GM18873 (cell line): Measurements from ENCODE around the gene SMAD2.

ENCODE experiments used
- ATAC-seq: cut with Tn5 transposase; IDR thresholded peaks from one replicate; pipeline ENCODE4 v1.9.1; 2021; ENCODE audit warnings: mild to moderate bottlenecking, moderate library complexity, moderate number of reproducible peaks; ENCODE audit not compliant: unreplicated experiment, low FRiP score

The SMAD2 gene

DNA sequence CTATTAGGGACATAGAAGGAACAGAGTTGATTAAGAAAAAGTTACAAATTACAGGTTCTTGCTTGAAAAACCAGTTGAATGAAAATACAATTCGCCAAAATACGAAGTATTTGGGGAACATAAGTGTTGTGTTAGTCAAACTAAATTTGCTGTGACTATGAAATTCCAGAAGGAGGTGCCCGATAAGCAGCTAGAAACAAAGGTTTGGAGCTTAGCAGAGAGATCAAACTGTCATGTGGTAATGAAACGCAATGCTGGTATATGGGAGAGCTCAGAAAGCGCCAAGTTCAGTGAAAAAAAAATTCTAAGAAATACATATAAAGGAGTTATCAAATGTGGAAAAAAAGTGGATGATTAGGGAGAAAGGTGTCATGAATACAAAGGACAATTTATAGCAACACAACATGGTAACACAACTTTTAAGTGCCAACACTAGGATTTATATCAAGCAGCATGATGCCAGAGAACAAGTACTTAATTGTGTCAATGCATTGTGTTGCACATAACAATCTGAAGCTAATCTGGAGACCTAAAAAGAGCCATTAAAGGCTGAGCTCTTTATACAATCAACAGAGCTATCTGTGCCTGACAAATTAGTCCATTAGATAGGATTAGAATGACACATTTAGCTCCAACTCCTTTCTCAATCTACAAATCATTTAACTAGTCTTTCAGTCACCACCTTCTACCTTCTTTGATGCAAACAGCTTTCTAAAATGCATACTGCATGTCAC is 31.2 kb downstream of the SMAD2 start:
- no peak for ATAC-seq

DNA sequence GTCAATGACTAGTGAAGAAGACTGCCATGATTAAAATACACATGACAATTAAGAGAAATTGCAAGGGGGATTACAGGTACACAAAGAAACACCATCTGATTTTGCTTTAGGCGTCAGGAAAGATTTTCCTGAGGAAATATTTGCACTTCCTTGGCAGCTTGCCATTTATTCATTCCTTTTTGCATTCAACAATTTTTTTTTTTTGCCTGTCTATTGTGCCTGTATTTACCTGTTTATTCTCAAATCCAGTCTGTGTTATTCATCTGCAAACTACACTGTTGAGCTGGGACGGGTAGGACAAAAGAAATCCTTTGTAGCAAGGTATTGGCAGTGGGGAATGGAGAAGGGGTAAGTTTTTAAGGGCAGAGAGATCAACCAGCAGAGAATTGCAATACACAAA is 31.8 kb downstream of the SMAD2 start:
- no peak for ATAC-seq

DNA sequence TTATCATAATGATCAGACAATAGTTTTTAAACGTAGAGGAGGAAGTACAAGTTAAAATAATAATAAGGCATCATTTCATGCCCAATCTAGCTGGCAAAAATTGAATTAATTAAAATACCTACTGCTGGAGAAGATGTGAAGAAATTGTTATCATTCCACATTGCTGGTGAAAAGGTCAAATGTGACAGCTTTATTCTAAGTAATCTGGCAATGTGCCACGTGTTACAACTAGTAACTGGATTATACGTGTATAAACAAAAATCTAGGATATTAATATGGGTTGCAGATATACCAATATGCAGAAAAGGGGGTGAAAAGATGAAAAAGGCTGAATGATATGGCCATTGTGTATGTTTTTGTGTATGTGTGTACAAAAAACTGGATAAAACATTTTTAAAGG is 32.4 kb downstream of the SMAD2 start:
- no peak for ATAC-seq

DNA sequence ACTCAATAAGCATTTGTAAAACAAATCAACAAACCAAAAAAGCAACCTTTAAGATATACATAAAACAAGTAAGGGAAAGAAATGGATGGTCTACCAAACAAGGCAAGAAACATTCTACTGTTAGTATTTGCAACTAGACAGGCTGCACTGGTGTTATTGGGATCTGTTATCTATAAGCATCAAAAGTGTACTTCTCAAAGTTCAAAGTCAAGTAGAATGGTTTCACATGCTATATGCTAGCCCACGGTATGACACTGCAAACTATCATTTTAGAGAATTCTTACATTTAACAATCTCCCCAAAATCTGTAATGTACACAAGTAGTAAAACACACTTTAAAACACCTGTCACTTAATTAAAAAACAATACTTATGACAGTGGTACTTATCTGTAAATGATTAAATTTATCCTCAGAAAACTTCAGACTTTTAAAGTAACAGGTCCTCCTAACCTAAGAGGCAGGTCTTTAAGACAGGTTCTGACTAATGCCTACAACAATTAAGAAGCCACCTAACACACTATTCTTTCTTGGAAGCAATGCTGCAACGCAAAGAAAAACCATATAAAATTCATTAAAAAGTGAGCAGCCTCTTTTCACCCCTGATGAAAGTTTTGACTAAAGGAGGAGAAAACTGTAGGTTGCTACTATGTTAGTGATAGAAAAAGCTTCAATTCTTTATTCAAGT is 34.8 kb downstream of the SMAD2 start:
- no peak for ATAC-seq

DNA sequence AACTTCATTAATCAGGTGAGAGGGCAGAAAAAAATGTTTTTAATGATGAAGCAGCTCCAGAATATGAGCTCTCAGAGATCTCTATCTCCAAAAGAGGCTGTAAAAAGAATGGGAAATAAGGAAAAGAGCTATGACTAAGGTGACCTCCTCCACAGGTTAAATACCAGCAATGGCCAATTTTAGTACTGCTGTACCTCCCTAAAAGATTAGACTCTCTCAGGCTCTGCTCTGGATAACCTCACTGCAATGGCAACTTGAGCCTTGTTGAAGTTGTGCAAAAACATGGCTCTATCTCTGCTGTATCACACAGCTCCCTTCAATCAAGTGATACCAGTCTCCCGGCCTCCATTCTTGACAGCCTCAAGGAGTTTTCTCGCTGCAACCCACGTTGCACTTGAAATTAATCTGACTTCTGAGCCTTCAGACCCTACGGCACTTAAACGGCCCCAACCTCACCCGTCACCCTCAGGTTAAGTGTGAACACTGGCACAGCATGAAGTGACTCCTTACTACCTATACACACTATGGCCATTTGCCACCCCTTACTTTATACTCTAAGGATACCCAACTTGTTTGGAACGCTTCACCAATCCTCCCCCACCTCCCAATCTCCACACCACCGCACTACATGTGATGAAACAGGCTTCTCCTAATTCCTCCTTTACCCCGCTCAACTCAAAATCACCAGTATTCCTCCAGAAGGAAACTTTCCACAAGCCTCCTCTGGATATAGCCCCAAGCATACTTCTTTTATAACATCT is 36.3 kb downstream of the SMAD2 start:
- no peak for ATAC-seq

DNA sequence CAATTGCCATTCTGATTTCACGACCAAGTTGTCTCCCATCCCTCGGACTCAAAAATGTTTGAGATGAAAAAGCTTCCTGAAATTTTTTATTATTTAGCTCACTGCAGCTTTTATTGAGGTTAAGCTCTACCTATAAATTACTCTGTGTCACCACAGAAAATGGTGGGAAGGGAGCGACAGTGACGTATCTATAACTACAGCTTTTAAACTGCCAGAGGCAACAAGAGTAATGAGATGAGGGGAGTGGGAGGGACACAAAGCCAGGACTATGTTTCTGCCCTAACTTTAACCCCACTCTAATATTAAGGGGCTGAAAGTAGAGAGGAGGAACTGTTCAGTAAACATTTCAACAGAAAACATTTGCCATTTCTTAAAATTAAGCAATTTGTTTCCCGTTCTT is 37.4 kb downstream of the SMAD2 start:
- no peak for ATAC-seq

DNA sequence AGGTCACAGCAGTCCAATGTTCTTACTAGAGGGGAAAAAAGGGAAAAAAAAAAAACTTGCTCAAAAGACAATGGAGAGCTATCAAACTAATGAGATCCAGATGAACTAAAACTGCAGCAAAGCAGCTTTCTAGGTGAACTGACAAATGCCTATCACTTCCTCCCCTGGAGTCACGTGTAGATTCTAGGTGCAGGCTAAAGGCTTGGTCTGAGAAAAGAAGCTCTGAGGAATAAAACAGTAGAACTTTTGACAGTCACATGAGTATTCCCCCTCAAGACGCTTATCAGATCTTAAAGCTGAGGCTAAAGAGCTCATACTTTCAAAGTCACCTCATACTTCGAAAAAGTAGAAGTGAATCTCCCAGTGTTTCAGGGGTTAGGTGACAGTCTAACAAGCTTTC is 42.3 kb downstream of the SMAD2 start:
- no peak for ATAC-seq

DNA sequence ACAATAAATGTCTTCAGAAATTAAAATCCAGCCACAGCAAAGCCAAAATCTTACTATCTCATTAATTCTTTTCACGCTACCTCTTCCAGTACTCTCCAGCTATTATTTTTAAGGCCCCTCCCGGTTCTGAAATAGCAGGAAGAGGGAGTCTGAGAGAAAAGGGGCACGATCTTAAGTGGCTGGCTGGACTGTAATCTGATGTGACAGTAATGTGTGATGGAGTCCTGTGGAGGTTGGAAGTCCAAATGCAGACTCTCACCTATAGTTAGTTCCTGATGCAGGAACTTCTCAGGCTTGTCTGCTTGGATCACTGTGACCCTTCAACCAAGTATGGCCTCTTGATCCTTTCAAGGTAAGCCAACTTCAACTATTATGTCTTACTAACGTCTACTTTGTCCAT is 43.2 kb downstream of the SMAD2 start:
- ATAC-seq: no peak

DNA sequence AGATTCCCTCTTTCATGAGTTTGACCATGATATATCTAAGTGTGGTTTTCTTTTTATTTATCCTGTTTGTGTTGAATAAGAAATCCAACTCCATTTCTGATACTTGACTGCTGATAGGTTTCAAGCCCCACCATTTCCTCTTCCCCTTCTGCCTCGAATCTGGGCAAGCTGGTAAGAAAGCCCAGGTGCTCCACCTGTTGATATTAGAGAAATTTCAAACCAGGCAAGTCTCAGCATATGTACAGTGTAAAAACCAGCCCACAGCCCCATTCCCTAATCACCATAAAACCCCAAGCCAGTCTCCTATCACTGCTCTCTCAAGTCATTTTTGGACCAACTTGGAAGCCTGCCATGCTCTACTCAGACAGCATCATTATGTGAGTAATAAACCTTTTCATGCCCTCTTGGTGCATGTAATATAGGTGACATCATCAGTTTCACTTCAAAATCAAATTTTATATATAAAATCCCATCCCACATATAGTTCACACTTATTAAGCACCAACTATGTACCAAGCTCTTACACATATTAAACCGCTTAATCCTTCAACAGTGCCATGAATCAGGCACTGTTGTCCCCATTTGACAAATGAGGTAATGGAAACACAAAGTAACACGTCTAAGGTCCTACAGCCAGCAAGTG is 46.6 kb downstream of the SMAD2 start:
- no peak for ATAC-seq

DNA sequence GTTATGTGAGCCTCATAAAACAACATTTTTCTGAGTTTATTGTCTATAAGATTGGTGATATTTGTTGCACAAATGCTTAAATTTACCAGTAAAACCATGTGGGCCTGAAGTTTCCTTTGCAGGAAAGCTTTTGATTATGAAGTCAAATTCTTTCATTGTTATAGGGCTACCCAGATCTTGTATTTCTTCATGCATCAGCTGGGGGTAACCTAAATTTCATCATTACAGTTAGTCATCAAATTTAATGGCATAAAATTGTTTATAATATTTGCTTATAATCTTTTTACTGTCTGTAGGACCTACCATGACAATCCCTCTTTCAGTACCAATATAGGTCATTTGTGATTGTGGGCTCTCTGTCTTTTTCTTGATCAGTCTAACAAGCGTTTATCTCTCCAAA is 47.8 kb downstream of the SMAD2 start:
- ATAC-seq: no peak

DNA sequence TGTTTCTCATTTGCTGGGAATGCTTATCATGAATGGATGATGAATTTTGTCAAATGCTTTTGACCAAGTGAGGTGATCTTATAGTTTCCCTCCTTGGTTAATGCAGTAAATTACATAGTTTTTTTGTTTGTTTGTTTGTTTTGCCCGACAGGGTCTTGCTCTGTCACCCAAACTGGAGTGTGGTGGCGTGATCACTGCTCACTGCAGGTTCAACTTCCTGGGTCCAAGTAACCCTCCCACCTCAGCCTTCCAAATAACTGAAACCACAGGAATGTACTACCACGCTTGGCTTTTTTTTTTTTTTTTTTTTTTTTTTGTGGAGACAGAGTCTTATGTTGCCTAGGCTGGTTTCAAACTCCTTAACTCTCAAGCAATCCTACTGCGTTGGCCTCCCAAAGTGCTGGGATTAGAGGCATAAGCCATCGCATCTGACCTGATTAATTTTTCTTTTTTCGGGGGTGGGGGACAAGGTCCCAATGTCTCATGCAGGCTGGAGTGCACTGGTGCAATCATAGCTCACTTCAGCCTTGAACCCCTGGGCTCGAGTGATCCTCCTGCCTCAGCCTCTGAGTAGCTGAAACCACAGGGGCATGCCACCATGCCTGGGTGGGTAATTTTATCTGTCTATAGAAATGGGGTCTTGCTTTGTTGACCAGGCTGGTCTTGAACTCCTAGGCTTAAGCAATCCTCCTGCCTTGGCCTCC is 48.6 kb downstream of the SMAD2 start:
- ATAC-seq: no peak

DNA sequence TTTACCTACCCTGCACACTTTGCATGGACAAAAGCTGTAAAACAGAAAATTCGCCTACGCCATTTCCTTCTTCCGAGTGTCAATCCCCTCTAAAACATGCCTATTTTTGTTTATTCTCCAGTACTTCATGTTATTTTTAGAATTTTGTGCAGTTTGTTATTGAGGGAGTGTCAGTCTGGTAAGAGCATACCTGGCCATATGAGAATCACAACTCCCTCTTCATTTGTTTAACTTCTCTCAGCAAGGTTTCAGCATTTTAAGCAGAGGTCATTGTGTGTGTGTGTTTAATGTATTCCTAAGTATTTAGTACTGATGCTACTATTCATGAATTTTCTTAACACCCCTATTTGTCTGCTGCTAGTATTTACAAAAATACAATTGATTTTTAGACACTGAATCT is 49.4 kb downstream of the SMAD2 start:
- ATAC-seq: no peak

DNA sequence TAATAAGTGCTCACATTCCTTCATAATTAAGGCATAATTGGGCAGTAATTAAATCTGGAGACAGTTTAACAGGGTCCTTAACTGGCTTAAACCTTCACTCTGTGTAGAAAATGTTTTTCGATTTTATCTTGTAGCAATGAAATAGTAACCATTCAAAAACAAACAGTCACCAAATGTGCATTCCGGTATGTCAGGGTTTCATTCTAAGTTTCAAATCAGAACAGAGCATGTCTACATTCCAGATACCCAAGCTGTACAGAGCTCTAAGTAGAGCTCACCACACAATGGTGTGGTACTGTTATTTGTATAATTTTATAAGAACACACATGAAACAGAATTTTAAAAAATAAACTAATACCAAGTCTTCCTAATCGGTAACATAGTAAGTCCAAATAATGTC is 52.6 kb downstream of the SMAD2 start:
- no peak for ATAC-seq

DNA sequence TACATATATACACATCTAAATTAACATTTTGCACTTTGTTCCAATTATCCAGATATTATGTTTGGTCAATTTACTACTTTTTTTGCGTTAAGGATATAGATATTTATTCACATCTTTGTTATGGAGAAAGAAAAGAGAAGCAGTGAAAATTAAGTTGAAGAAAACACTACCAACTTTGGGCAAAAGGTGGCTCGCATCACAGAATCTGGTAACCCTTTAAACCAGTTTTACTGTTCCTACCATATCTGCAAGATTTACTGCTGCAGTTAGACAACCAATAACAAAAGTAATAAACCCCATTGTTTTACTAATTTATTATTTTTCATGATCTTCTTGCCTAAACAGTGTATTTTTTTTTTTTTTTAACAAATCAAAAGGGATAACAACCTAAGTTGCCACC is 53.6 kb downstream of the SMAD2 start:
- ATAC-seq: no peak

DNA sequence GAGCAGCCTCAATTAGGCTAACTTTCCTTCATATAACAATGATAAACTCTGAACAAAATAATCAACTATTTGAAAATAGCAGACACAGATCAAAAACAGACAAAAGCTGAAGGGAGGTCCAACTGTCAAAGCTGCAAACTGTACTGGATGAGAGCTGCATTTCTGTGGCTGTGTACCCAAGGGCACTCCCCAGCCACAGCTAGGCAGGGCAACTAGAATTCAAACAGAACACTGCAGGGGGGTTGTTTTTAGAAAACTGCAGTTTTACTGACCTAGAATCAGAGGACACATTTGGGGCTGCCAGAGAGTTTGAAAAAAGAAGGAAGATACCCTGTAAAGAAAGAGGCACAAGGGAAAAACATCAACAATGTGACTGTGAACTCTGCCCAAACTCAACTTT is 56.8 kb downstream of the SMAD2 start:
- no peak for ATAC-seq

DNA sequence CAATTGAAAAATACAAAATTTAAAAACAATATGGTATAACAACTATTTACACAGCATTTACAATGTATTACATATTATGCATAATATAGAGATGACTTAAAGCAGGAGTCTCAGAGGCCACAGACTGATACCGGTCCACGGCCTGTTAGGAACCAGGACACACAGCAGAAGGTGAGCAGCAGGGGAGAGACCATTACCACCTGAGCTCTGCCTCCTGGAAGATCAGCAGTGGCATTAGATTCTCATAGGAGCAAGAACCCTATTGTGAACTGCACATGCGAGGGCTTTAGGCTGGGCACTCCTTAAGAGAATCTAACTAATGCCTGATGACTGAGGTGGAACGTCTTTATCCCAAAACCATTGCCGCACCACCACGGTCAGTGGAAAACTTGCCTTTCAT is 58.0 kb downstream of the SMAD2 start:
- ATAC-seq: no peak

DNA sequence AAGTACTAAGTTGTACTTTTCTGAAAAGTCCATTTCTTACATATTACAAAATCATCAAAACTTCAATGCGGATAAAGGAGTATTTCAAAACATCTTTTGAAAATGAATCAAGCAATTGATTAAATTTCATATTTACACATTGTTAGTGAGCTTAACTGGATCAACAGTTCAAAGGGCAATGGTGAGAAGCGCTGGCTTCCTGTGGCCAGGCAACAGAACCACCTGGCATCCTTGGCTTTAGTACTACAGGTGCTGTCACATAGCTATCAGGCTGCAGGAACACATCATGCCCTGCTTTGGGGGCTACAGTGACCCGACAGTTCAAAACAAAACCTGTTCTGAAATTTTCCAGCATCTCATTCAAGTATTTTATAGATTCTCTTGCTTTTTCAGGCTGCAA is 59.2 kb downstream of the SMAD2 start:
- ATAC-seq: no peak

DNA sequence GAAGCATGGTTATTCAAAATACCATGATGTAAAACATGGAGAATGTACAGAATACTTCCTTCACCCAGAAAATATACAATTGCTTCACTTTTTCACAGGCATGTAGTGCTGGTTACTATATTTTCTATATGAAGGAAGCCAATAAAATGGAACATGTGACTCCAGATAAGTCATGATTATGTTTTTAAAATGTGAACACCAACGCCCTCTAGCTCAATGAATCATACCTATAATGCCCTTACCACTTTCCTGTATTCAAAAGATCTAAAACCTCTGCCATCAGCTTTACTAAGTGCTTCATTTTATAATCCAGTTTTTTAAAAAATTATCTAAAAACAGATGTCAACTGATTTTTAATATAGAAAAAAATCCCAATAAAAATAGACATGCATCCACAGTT is 59.9 kb downstream of the SMAD2 start:
- ATAC-seq: no peak

DNA sequence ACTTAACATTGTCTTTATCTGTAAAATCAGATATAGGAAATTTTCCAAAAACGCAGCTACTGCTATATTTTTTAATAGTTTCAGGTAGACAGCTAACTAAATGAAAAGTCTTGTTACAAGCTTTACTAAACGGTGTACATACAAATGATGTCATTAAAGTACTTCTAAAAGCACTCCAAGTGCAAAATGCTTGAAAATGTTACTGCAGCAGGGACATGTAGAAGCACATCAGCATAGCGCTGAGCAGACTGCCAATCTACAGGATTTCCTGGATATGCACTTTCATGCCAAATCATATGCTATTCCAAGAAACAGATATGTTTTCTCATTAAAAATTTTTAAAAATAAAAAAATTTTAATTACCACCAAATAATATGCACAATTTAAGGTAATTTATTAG is 61.7 kb downstream of the SMAD2 start:
- ATAC-seq: no peak

DNA sequence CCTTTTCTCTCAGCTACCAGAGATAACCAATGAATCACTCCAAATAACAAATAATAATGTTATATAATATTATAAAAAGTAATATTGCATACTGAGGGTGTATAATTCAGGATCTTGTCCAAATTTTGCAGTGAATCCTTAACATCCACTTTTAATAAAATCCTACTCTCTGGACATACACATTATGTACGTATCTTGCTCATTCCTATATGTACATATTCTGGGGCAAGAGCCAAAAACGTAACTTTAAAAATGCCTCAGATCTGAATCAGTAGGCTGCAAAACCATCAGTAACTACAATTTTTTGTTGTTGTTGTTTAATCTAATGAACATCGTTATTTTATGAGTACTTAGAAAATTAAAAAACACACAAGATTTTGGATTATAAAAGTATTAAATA is 65.3 kb downstream of the SMAD2 start:
- no peak for ATAC-seq

DNA sequence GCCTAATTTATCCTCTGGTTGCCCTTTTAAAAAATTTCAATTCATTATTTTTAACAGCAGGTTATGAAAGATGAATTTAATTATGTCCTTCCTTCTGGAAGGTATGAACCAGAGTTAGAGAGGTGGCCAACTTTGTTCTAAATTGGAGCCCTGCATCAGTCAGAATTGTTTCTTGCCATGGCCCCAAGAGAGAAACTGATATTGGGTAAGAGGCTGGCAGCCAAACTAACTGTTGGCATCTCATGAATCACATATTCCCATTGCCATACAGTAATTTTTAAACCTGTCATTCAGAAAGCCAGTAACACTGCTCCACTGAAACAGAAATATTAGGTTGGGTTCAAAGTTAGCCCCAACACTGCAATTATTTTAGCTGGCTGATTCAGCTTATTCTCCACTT is 67.4 kb downstream of the SMAD2 start:
- no peak for ATAC-seq
